Measurements from ENCODE around the gene ELFN1. TPM values are rescaled to one million over a fixed set of nuclear protein-coding genes. Genes with fewer than 3 reads are reported as not detected.

Gene ELFN1
- total RNA-seq, 2 experiments from 2014 or later = 0.20 to 0.36 TPM

DNA sequence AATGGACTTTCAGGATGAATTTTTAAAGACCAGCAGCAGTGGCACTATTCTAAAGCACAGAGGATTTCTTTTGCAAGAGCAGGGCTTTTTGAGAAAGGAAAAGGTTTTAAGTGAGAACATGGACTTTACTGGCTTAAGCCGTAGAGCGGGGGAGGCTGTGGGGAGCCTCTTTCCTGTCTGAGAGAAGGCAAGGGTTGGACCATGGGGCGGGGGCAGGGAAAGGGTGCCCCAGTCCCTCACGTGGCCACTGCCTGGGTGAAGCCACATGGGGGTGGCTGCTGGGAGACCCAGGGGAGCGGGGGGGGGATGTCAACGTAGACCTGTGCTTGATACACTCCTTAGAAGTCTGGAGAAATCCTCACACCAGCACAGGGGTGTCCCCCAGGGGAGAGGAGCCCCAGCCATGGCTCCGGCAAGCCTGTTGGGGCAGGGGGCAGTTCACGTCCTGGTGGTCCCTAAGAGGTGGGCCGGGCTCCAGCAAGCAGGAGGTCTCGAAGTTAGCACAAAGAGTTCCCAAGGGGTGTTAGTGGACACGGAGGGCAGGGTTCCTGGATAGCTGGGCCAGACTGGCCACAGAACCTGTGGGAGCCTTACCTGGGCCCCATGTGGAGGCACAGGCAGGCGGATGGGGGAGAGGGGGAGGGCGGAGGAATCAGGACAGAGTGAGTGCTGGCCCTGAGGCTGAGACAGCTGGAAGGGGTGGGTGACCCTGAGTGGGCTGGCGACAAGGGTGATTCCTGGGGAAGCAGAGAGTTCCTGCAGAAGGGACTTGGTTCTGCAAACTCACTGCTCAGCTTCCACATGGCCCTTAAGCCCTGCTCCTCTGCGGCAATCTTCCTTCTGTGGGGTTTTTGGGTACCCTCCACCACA is 36.9 kb upstream of the ELFN1 start:
- POLR2A ChIA-PET = interaction anchor here (0.6 kb wide), 1 partner anchor 20 kb away, joined by 3 read pairs; no protein-coding TSS in a partner anchor
- CTCF ChIA-PET = no interaction called here

DNA sequence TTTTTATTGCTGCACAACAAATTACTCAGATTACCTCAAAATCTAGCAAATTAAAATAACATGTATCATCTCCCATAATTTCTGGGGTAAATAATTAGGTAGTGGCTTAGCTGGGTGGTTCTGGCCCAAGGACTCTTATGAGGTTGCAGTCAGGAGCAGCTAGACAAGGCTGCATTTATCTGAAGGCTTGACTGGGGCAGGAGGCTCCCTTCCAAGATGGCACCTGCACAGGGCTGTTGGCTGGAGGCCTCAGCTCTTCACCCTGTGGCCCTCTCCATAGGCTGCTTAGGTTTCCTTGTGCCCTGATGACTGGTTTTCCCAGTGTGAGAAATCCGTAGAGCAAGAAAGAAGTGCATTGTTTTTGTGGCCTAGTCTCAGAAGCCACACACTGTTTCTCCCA is 34.7 kb upstream of the ELFN1 start:
- DNase-seq (no peak), ATAC-seq (no peak)
- intact Hi-C loops (cut with micrococcal nuclease) = no loop called here
- Mint-ChIP-seq H3K36me3 (ENCODE audit: low read depth) (peaks cover 2% of the 10 kb centered on the region), H3K4me1 (ENCODE audit: low read depth) (no peaks in the 10 kb centered on the region), H3K27me3 (peaks cover 4% of the 10 kb centered on the region), H3K9me3 (peaks cover 13% of the 10 kb centered on the region), H3K4me3 (no peak overlapping the region), H3K27ac (no peak overlapping the region)
- CTCF ChIA-PET = no interaction called here
- TF ChIP-seq, protein P1, sequence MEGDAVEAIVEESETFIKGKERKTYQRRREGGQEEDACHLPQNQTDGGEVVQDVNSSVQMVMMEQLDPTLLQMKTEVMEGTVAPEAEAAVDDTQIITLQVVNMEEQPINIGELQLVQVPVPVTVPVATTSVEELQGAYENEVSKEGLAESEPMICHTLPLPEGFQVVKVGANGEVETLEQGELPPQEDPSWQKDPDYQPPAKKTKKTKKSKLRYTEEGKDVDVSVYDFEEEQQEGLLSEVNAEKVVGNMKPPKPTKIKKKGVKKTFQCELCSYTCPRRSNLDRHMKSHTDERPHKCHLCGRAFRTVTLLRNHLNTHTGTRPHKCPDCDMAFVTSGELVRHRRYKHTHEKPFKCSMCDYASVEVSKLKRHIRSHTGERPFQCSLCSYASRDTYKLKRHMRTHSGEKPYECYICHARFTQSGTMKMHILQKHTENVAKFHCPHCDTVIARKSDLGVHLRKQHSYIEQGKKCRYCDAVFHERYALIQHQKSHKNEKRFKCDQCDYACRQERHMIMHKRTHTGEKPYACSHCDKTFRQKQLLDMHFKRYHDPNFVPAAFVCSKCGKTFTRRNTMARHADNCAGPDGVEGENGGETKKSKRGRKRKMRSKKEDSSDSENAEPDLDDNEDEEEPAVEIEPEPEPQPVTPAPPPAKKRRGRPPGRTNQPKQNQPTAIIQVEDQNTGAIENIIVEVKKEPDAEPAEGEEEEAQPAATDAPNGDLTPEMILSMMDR (IDR thresholded peaks at IDR 0.05) = no peak
- POLR2A ChIA-PET = no interaction called here

More for the DNA sequence above, 36.9 kb upstream of the ELFN1 start:
- H3K9me3 Mint-ChIP-seq = peaks cover 13% of the 10 kb centered on the region
- DNase-seq (no peak), ATAC-seq (no peak)
- H3K36me3 Mint-ChIP-seq (ENCODE audit: low read depth) = peaks cover 2% of the 10 kb centered on the region
- TF ChIP-seq, protein P1 (IDR thresholded peaks at IDR 0.05) = no peak
- no peak overlapping the region for H3K4me3 Mint-ChIP-seq
- H3K4me1 Mint-ChIP-seq (ENCODE audit: low read depth) = no peaks in the 10 kb centered on the region
- peaks cover 4% of the 10 kb centered on the region for H3K27me3 Mint-ChIP-seq
- intact Hi-C loops (cut with micrococcal nuclease) = no loop called here
- no peak overlapping the region for H3K27ac Mint-ChIP-seq

DNA sequence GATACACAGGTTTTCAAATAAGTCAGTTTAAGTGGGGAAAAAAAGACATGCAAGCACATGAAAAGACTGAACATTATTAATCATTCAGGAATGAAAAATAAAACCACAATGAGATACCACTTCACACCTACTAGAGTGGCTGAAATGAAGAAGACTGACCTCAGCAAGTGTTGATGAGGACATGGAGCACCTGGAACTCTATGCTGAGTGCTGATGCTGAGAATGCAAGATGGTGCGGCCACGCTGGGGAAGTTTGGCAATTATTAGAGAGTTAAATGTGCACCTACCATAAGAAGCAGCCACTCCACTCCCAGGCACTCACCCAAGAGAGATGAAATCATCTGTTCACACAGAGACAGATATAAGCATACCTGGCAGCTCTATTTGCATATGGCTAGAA is 32.9 kb upstream of the ELFN1 start:
- Mint-ChIP-seq H3K9me3 (peaks cover 13% of the 10 kb centered on the region), H3K27me3 (peaks cover 2% of the 10 kb centered on the region), H3K36me3 (ENCODE audit: low read depth) (peaks cover 2% of the 10 kb centered on the region), H3K4me3 (no peak overlapping the region), H3K27ac (no peak overlapping the region), H3K4me1 (ENCODE audit: low read depth) (no peaks in the 10 kb centered on the region)
- TF ChIP-seq, protein P1 (IDR thresholded peaks at IDR 0.05) = no peak
- ATAC-seq (no peak), DNase-seq (no peak)
- ChIA-PET POLR2A (no interaction called here), CTCF (no interaction called here)
- intact Hi-C loops (cut with micrococcal nuclease) = no loop called here

DNA sequence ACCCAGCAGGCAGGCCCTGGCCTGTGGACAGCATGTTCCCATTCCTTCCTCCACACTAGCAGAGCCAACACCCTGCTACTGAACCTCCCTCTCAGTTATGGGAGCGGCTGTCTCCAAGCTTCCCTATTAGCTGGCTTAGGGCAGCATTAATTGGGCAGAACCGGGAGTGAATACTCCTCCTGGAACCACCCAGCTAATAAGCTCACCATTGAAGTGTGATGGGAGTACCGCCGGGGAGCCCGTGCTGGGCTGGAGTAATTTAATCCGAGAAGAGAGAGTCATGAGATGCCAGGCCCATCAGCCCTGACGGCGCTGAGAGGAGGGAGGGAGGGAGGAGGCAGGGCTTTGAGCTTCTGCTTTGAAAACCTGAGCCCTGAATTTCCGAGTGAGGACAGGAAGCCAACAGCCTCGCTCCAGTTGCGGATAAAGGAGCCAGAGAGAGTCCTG is 31.8 kb upstream of the ELFN1 start:
- no peak overlapping the region for H3K4me3 Mint-ChIP-seq
- H3K4me1 Mint-ChIP-seq (ENCODE audit: low read depth) = no peaks in the 10 kb centered on the region
- TF ChIP-seq, protein P1 (IDR thresholded peaks at IDR 0.05) = no peak
- peaks cover 2% of the 10 kb centered on the region for H3K27me3 Mint-ChIP-seq
- POLR2A ChIA-PET = no interaction called here
- intact Hi-C loops (cut with micrococcal nuclease) = no loop called here
- peaks cover 13% of the 10 kb centered on the region for H3K9me3 Mint-ChIP-seq
- CTCF ChIA-PET = no interaction called here
- ATAC-seq (no peak), DNase-seq (no peak)
- peaks cover 2% of the 10 kb centered on the region for H3K36me3 Mint-ChIP-seq (ENCODE audit: low read depth)
- H3K27ac Mint-ChIP-seq = no peak overlapping the region

DNA sequence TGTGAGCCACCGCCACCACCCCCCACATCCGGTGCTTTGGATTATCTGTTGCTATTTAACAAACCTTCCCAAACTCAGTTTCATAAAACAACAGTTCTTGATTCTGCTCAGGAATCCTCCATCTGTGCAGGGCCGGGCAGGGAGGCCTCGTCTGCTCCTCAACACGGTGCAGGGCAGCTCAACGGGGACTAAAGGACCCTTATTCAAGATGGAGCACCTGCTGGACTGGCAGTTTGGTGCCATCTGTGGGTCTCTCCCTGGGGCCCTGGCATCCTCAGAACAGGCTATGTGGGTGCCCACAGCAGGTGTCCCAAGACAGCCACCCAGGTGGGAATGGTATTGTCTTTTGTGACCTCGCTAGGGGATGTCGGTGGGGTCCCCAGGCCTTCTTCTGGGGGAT is 31.0 kb upstream of the ELFN1 start:
- Mint-ChIP-seq H3K27ac (no peak overlapping the region), H3K9me3 (peaks cover 13% of the 10 kb centered on the region), H3K27me3 (peaks cover 2% of the 10 kb centered on the region), H3K4me1 (ENCODE audit: low read depth) (no peaks in the 10 kb centered on the region), H3K4me3 (no peak overlapping the region), H3K36me3 (ENCODE audit: low read depth) (peaks cover 2% of the 10 kb centered on the region)
- TF ChIP-seq, protein P1 (IDR thresholded peaks at IDR 0.05) = no peak
- intact Hi-C loops (cut with micrococcal nuclease) = no loop called here
- POLR2A ChIA-PET = no interaction called here
- DNase-seq (no peak), ATAC-seq (no peak)
- CTCF ChIA-PET = no interaction called here

Data from activated CD8-positive, alpha-beta T cell treated with anti-CD3 and anti-CD28 coated beads for 36 hours (primary cell).